ENCODE results near the gene TBL2. TPM values are rescaled to one million over a fixed set of nuclear protein-coding genes. Genes with fewer than 3 reads are reported as not detected.
"Not testable (repeated sequence)": the region's sequence is repeated elsewhere in the genome, so short reads cannot be mapped to it uniquely, and the experiment has no call there.

The TBL2 gene
- total RNA-seq, 3 donors from 2014 or later = 25.4 to 42.4 (median 31.1) TPM

- no peak overlapping the region for H3K4me3 ChIP-seq
- H3K4me1 ChIP-seq (ENCODE audit: low read depth) = no peaks in the 10 kb centered on the region
- ATAC-seq (no peak), DNase-seq (no peak)
- peaks cover 19% of the 10 kb centered on the region for H3K36me3 ChIP-seq (ENCODE audit: low read depth)
- H3K9me3 ChIP-seq = no peaks in the 10 kb centered on the region
- intact Hi-C loops (cut with DNase I, micrococcal nuclease) = no loop called here
- TF ChIP-seq CTCF (IDR thresholded peaks at IDR 0.05) = no peak
Observed at GRCh38 chr7:73539709-73540108, 38.7 kb downstream of the TBL2 start.

DNA sequence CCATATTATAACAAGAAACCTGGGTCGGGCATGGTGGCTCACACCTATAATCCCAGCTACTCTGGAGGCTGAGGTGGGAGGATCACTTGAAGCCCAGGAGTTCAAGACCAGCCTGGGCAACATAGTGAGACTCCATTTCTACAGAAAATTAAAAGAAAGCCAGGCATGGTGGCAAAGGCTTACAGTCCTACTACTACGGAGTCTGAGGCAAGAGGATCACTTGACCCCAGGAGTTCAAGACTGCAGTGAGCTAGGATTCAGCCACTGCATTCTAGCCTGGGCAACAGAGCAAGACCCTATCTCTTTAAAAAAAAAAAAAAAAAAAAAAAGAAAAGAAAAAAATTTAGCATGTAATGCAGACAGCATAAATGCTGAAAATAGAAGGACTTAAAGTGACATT, 39.9 kb downstream of the TBL2 start:
- intact Hi-C loops (cut with DNase I, micrococcal nuclease); ATAC-seq; DNase-seq; H3K9me3 ChIP-seq; H3K4me3 ChIP-seq; H3K4me1 ChIP-seq (ENCODE audit: low read depth): not testable (repeated sequence)
- H3K36me3 ChIP-seq (ENCODE audit: low read depth) = peaks cover 19% of the 10 kb centered on the region

DNA sequence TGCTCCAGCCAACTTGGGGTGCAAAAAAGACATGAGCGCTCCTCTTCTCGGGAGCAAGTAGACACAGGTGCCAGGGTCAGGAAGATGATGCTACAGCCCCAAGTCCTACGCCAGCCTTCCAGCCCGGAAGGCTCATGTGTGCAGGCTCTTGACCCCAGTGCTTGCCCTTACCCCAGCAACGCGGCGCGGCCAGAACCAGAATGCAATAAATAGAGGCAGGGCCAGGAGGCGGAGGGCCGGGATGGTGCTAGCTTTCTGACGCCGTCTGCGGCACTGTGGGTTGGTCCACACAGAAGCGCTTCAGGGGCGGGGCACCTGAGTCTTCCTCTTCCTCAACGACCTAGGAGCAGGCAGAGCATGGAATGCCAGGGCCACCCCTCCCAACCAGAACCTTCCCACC, 41.3 kb downstream of the TBL2 start:
- DNase-seq = no peak
- Histone ChIP-seq H3K9me3 (no peaks in the 10 kb centered on the region), H3K36me3 (ENCODE audit: low read depth) (peaks cover 19% of the 10 kb centered on the region), H3K4me3 (no peak overlapping the region), H3K4me1 (ENCODE audit: low read depth) (no peaks in the 10 kb centered on the region)
- intact Hi-C loops (cut with DNase I, micrococcal nuclease) = no loop called here
- no peak for TF ChIP-seq CTCF (IDR thresholded peaks at IDR 0.05)
- no peak for ATAC-seq

GRCh38 chr7:73536479-73536878, 41.9 kb downstream of the TBL2 start:
- peaks cover 19% of the 10 kb centered on the region for H3K36me3 ChIP-seq (ENCODE audit: low read depth)
- intact Hi-C loops (cut with DNase I, micrococcal nuclease) = no loop called here
- no peak for ATAC-seq

DNA sequence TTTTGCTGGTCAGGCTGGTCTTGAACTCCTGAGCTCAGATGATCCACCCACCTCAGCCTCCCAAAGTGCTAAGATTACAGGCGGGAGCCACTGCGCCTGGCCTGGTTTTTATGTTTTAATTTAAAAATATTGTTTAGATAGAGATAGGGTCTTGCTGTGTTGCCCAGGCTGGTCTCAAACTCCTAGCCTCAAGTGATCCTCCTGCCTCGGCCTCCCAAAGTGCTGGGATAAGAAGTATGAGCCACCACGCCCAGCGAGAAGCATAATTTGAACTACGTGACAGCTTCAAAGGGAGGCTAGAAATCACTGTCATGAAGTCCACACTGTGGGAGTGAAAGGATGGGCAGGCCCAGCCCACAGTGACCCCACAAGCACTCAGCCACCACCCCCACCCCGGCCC, 42.5 kb downstream of the TBL2 start:
- H3K4me3 ChIP-seq; ATAC-seq; H3K4me1 ChIP-seq (ENCODE audit: low read depth); intact Hi-C loops (cut with DNase I, micrococcal nuclease); DNase-seq; H3K9me3 ChIP-seq: not testable (repeated sequence)
- H3K36me3 ChIP-seq (ENCODE audit: low read depth) = peaks cover 19% of the 10 kb centered on the region

More at GRCh38 chr7:73536479-73536878, 41.9 kb downstream of the TBL2 start:
- H3K4me1 ChIP-seq (ENCODE audit: low read depth) = no peaks in the 10 kb centered on the region
- no peak overlapping the region for H3K4me3 ChIP-seq
- DNase-seq = no peak
- no peaks in the 10 kb centered on the region for H3K9me3 ChIP-seq
- TF ChIP-seq CTCF (IDR thresholded peaks at IDR 0.05) = no peak

DNA sequence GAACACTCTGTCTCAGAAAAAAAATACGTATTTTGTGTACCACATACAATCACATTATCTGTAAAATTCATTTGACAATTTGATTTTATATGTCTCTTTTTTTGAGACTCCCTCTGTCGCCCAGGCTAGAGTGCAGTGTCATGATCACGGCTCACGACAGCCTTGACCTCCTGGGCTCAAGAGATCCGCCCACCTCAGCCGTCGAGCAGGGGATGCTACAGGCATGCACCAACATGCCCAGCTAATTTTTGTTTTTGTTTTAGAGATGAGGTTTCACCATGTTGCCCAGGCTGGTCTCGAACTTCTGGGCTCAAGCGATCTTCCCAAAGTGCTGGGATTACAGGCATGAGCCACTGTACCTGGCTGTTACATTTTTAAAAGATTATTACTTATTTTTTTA, 44.6 kb downstream of the TBL2 start:
- no peak for ATAC-seq
- no peaks in the 10 kb centered on the region for H3K4me1 ChIP-seq (ENCODE audit: low read depth)
- no peaks in the 10 kb centered on the region for H3K9me3 ChIP-seq
- peaks cover 12% of the 10 kb centered on the region for H3K36me3 ChIP-seq (ENCODE audit: low read depth)
- no peak overlapping the region for H3K4me3 ChIP-seq
- intact Hi-C loops (cut with DNase I, micrococcal nuclease) = no loop called here
- no peak for DNase-seq
- no peak for TF ChIP-seq CTCF (IDR thresholded peaks at IDR 0.05)

DNA sequence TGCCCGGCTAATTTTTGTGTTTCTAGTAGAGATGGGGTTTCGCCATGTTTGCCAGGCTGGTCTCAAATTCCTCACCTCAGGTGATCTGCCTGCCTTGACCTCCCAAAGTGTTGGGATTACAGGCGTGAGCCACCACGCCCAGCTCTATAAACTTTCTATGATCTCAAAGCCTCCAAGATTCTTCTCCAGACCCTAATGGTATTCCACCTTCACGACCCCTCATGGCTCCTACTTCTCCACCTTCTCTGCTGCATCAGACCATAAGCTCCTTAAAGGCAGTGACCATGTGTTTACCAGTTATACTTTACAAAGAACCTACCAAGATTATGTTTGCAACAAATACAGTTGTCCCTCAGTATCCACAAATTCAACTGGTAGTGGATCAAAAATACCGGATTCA, 46.2 kb downstream of the TBL2 start:
- TF ChIP-seq CTCF (IDR thresholded peaks at IDR 0.05) = no peak
- H3K4me3 ChIP-seq = no peak overlapping the region
- H3K4me1 ChIP-seq (ENCODE audit: low read depth) = no peaks in the 10 kb centered on the region
- intact Hi-C loops (cut with DNase I, micrococcal nuclease) = no loop called here
- no peaks in the 10 kb centered on the region for H3K9me3 ChIP-seq
- ATAC-seq (no peak), DNase-seq (no peak)
- peaks cover 2% of the 10 kb centered on the region for H3K36me3 ChIP-seq (ENCODE audit: low read depth)
